Stimulated activated CD8-positive, alpha-beta memory T cell treated with anti-CD3 and anti-CD28 coated beads, Interleukin-4, amount 100 ng/mL, for 24 hours (primary cell): ENCODE data around the gene PGAM1.
"Not testable (repeated sequence)": the region's sequence is repeated elsewhere in the genome, so short reads cannot be mapped to it uniquely, and the experiment has no call there.

ENCODE experiments used
- DNase-seq: peaks from one replicate; pipeline ENCODE4 v3.0.0-alpha.2; 2020; ENCODE audit warnings: low read depth

The PGAM1 gene

DNA sequence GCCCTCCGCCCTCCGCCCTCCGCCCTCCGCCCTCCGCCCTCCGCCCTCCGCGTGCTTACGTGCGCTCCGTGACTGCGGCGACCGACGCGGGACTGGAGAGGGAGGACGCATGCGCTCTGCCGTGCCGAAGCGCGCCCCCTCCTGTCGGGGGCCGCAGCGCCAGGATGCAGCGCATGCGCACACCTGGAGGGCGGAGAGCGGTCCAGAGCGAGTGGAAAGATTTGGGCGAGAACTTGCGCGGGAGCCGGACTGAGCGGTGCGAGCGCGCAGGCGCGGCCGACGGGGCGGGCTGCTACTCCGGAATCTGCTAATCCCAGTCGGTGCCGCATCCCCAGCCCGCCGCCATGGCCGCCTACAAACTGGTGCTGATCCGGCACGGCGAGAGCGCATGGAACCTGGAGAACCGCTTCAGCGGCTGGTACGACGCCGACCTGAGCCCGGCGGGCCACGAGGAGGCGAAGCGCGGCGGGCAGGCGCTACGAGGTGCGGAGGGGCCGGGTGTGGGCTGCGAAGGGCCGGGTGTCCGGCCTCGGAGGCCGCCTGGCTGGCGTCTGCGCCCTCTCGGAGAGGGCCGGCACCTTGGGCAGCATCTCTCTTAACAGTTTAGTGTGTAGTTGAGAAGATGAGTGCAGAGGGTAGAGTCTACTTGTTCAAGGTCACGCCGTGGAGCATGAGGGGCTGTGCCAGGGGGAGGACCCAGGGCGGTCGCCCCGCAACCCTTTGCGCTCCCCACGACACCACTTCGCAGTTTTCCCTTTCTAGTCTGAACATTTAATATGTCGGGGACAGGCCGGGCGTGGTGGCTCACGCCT, at the start of gene PGAM1:
PGAM1 (plus strand) TSS at position 228 of the 812 bp plus-strand sequence; CDS start at position 345, 117 bp downstream.
- DNase-seq: peak; percentile 92

GRCh38 chr10:97376413-97376812, 49.6 kb upstream of the PGAM1 start:
- no peak for DNase-seq

GRCh38 chr10:97378933-97379921, 46.8 kb upstream of the PGAM1 start:
- DNase-seq: no peak

- no peak for DNase-seq
Observed at GRCh38 chr10:97380516-97380915, 45.5 kb upstream of the PGAM1 start.

GRCh38 chr10:97381626-97382025, 44.4 kb upstream of the PGAM1 start:
- no peak for DNase-seq

DNA sequence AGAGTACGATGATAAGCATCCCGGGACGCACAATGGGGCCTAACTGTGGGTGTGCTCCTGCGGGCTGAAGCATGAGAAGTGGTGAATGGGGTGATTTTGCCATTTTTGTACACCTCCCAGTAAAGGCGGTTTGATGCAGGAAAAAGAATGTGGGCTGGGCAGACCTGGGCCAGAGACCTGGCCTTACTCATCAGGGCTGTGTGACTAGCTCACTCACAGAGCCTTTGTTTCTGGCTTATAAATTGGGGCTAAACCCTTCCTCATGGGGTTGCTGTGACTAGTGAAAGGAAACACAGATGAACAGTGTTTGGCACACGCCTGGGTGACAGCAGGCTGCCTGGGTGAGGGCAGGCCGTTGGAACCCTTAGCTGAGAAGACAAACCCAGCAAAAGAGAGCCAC, 42.8 kb upstream of the PGAM1 start:
- DNase-seq: no peak

GRCh38 chr10:97384156-97384555, 41.8 kb upstream of the PGAM1 start:
- no peak for DNase-seq

DNA sequence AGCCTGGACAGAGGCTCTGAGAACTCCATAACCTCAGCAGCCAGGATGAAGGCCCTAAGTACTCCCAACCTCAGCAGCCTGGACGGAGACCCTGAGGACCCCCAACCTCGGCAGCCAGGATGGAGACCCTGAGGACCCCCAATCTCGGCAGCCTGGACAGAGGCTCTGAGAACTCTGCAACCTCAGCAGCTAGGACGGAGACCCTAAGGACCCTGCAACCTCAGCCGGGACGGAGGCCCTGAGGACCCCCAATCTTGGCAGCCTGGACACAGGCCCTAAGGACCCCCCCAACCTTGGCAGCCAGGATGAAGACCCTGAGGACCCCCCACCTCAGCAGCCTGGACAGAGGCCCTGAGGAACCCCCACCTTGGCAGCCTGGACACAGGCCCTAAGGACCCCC, 41.4 kb upstream of the PGAM1 start:
- DNase-seq: no peak

DNA sequence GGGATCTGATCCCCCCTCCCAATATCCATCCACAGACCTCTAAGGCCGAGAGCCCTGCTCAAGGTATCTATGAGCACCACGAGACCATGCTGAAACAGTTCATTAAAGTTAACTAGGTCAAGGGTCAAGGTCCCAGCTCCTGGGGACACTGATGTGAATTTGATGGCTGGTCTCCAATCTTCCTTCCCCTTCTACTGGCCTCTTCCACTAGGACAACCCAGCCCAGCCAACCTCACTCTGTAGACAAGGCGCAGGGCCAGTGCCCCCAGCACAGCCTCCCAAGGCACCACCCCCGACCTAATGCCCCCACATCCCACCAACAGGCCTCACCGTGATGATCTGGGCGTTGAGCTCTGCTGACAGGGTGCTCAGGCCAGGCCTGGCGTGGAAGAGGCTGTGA, 40.4 kb upstream of the PGAM1 start:
- DNase-seq: no peak

- DNase-seq: no peak
Observed at GRCh38 chr10:97388152-97388551, 37.8 kb upstream of the PGAM1 start.

- no peak for DNase-seq
Observed at GRCh38 chr10:97390091-97390490, 35.9 kb upstream of the PGAM1 start.

GRCh38 chr10:97393034-97393573, 32.9 kb upstream of the PGAM1 start:
- no peak for DNase-seq

- DNase-seq: no peak
Observed at GRCh38 chr10:97396056-97396455, 29.9 kb upstream of the PGAM1 start.

DNA sequence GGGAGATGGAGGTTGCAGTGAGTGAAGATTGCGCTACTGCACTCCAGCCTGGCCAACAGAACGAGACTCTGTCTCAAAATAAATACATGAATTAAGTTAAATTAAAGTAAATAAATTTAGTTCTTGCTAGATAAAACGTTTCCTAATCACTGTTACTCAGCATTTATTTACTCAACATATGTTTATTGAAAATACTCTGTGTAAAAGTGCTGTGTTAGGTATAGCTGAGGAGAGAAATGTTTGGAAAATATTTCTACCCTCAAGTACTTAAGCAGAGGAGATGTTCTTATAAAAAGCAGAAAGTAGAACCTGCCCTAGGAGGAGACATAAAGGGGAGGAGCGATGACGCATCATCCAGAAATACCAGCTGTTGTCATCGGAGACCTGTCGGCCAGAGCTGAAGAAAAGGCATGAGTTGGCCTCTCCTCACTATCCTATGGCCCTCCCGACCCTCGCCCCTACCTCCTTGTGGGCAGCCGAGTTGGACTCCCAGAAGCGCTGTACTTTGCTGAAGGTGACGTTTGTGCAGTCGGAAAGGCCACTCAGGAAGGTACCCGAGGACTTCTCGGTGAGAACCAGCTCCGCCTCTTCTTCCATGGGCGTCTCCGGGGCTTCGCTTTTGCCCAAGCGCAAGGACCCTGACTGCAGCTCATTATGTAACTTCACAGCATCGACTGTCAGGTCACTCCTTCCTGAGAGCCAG, 26.0 kb upstream of the PGAM1 start:
- no peak for DNase-seq

GRCh38 chr10:97400665-97401454, 25.1 kb upstream of the PGAM1 start, which contains the start of gene RRP12:
RRP12 (minus strand) TSS chr10:97401340; CDS start chr10:97401231, 109 bp downstream.
- DNase-seq: peak; percentile 67

DNA sequence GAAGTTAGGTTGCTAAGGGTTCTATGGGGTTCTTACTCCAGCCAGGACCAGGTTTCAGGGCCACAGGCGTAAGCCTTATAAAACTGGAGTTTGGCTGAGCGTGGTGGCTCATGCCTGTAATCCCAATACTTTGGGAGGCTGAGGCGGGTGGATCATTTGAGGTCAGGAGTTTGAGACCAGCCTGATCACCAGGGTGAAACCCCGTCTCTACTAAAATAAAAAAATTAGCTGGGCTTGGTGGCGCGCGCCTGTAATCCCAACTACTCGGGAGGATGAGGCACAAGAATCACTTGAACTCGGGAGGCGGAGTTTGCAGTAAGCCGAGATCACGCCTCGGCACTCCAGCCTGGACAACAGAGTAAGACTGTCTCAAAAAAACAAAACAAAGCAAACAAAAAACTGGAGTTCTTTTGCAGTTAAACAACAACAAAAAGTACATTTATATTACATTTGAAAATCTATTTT, 24.5 kb upstream of the PGAM1 start:
- DNase-seq: no peak

DNA sequence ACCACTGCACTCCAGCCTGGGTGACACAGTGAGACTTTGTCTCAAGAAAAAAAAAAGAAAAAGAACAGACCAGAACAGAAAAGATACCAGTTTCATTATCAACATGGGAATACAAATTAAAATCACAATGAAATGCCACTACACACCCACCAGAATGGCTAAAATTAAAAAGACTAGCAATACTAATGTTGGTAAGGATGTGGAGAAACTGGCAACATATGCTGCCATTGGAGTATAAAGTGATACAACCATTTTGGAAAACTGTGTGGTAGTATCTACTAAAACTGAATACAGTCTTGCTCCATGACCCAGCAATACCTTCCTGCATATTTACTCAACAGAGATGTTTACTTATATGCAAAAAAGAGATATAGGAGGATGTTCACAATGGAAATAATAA, 21.9 kb upstream of the PGAM1 start:
- no peak for DNase-seq

GRCh38 chr10:97406064-97406463, 19.9 kb upstream of the PGAM1 start:
- no peak for DNase-seq

DNA sequence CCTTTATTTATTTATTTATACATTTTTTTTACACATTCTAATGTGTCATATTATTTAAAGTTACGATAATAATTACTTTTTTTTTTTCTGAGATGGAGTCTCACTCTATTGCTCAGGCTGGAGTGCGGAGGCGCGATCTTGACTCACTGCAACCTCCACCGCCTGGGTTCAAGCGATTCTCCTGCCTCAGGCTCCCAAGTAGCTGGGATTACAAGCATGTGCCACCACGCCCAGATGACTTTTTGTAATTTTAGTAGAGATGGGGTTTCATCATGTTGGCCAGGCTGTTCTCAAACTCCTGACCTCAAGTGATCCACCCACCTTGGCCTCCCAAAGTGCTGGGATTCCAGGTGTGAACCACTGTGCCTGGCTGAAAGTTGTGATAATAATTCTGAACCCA, 19.5 kb upstream of the PGAM1 start:
- not testable (repeated sequence) for DNase-seq

GRCh38 chr10:97407211-97407951, 18.6 kb upstream of the PGAM1 start:
- peak; percentile 38 for DNase-seq
